Stomach (tissue), 9 donors: ENCODE measurements around the gene ATRNL1. TPM values are rescaled to one million over a fixed set of nuclear protein-coding genes. Genes with fewer than 3 reads are reported as not detected.

Source experiments
- DNase-seq, 2 donors: peaks; one replicate each; pipeline versions ENCODE4 v3.0.0 to v3.0.0-alpha.2; 2013 to 2019
- H3K27ac ChIP-seq, 5 donors: fragments of 200-600 bp in 4 of 5; sonication (generic) in 4 of 5; one replicate each; pipeline ENCODE4 v1.5.1; 2013 to 2019; ENCODE audit warnings: mild to moderate bottlenecking in 1 of 5, moderate library complexity in 1 of 5
- H3K27me3 ChIP-seq, 3 donors: fragments of 200-600 bp; sonication (generic); one replicate each; pipeline ENCODE4 v1.5.1; 2017 to 2019; ENCODE audit warnings: mixed run types in 1 of 3
- H3K36me3 ChIP-seq, 4 donors: fragments of 200-600 bp; sonication (generic); 1 replicate in 3 of 4; 2 replicates in 1 of 4; pipeline ENCODE4 v1.5.1; 2016 to 2019
- H3K4me1 ChIP-seq, 4 donors: fragments of 200-600 bp; sonication (generic); one replicate each; pipeline ENCODE4 v1.5.1; 2016 to 2019
- H3K4me3 ChIP-seq, 4 donors: fragments of 200-600 bp; sonication (generic) in 3 of 4; one replicate each; pipeline ENCODE4 v1.5.1; 2016 to 2019; ENCODE audit warnings: mild to moderate bottlenecking in 1 of 4
- H3K9me3 ChIP-seq, 4 donors: fragments of 200-600 bp; sonication (generic); one replicate each; pipeline ENCODE4 v1.5.1; 2016 to 2019
- EP300 ChIP-seq: sonication (generic); formaldehyde crosslinking; IDR thresholded peaks from one replicate; pipeline ENCODE4 v1.6.1; 2017; ENCODE audit warnings: antibody characterized with exemption
- POLR2A ChIP-seq, 4 donors: fragments of 450-650 bp; IDR thresholded peaks; one replicate each; pipeline ENCODE4 v1.6.1; 2016; ENCODE audit warnings: antibody characterized with exemption in 4 of 4, control low read depth in 2 of 4, mild to moderate bottlenecking in 1 of 4, moderate library complexity in 1 of 4
- POLR2AphosphoS5 ChIP-seq, 3 donors: sonication (generic); formaldehyde crosslinking; IDR thresholded peaks; one replicate each; pipeline ENCODE4 v1.6.1; 2016; ENCODE audit warnings: antibody characterized with exemption in 3 of 3
- WGBS, 5 donors: extraction: QIAGEN DNeasy Blood & Tissue Kit in 3 of 5; methylation state at CpG; one replicate each; pipeline versions ENCODE4 v1.1.5 to v1.1.7; 2013 to 2018; 5-methylcytosine and 5-hydroxymethylcytosine counted together
- intact Hi-C: fragments of 100-400 bp; cut with DNase I; formaldehyde crosslinking; loops from one replicate; pipeline ENCODE4 v1.15.1; 2023; ENCODE audit warnings: low total_unique reads
- polyA plus RNA-seq, 3 donors: library from polyadenylated mRNA; stranded (reverse); fragments of 200-250 nt; gene quantifications; one replicate each; pipeline ENCODE4 v1.2.3, GENCODE V29; 2013
- total RNA-seq, 5 donors: library from RNA; depleted of rRNA; stranded (reverse); fragments of >200 nt; gene quantifications; one replicate each; pipeline versions ENCODE4 v1.1.0 to v1.2.3, GENCODE V29; 2014 to 2016
- TF ChIP-seq, protein P1 (sequence below), 7 experiments: fragments of 450-650 bp in 4 of 7; fragments of 200-600 bp in 3 of 7; sonication (generic) in 3 of 7; IDR thresholded peaks; one replicate each; pipeline ENCODE4 v1.5.1; 2016 to 2019; ENCODE audit warnings: antibody characterized with exemption in 7 of 7, control low read depth in 2 of 7, mild to moderate bottlenecking in 1 of 7
- donor health status: healthy with polysubstance abuse.
- donor health status: Bipolar disorder and iron deficiency.
- donor health status: healthy.

Gene ATRNL1
- total and polyA plus RNA-seq, 8 donors, result 0.12 to 50.7 (median 0.72) TPM; not detected in 1

DNA sequence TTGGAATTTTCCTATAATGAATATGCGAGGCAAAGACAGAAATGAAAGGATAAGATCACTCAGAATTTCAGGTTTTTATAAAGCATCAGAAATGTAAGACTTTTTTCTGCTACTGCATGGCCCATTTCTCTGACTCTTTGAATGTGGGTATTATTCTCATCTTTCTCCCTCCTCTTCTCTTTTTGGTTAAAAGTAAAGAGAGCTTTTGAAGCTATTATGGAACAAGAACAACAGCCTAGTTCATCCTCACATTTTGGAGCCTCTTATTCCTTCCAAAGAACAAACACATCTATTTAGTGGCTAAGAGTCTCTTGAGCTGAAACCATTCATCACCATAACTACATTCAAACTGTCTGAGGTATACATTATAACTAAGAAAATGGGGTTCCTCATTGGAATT is 19.4 kb upstream of the ATRNL1 start:
- no peak for DNase-seq
- Histone ChIP-seq H3K4me3 (no peak overlapping the region), H3K4me1 (no peaks in the 10 kb centered on the region), H3K27ac (no peak overlapping the region), H3K27me3 (no peaks in the 10 kb centered on the region), H3K9me3 (peaks cover 0 to 12% (median 2%) of the 10 kb centered on the region in 4 donors), H3K36me3 (no peaks in the 10 kb centered on the region)
- intact Hi-C loops, result no loop called here
- WGBS, 5 donors, result 67 to 85% (median 75%) methylated on average over 1 of the region's 1 CpG
- TF ChIP-seq, protein P1, sequence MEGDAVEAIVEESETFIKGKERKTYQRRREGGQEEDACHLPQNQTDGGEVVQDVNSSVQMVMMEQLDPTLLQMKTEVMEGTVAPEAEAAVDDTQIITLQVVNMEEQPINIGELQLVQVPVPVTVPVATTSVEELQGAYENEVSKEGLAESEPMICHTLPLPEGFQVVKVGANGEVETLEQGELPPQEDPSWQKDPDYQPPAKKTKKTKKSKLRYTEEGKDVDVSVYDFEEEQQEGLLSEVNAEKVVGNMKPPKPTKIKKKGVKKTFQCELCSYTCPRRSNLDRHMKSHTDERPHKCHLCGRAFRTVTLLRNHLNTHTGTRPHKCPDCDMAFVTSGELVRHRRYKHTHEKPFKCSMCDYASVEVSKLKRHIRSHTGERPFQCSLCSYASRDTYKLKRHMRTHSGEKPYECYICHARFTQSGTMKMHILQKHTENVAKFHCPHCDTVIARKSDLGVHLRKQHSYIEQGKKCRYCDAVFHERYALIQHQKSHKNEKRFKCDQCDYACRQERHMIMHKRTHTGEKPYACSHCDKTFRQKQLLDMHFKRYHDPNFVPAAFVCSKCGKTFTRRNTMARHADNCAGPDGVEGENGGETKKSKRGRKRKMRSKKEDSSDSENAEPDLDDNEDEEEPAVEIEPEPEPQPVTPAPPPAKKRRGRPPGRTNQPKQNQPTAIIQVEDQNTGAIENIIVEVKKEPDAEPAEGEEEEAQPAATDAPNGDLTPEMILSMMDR (IDR thresholded peaks at IDR 0.05), result no peak
- TF ChIP-seq POLR2AphosphoS5 (IDR thresholded peaks at IDR 0.05) (no peak), POLR2A (IDR thresholded peaks at IDR 0.05) (no peak), EP300 (no peak)

DNA sequence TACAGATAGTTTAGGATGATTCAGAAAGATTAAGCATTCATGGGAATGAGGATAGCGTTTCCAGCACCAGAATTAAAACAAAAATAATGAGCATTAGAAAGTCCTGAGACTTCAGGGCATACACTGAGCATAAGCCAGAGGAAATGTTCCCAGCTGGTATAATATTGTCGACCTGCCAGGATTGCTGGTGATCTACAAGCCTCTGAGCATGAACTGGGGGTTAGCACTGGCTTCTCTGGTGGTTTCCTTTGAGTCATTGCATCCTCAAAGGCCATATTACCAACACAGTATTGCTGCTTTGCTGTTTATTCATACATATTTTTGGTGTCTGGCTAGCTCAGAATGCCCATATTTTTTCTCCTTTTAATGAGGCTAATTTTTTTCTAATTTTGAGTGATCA is 10.7 kb upstream of the ATRNL1 start:
- intact Hi-C loops, result no loop called here
- Histone ChIP-seq H3K36me3 (no peaks in the 10 kb centered on the region), H3K27ac (no peak overlapping the region), H3K4me3 (no peak overlapping the region), H3K27me3 (peaks cover 0 to 2% (median 0%) of the 10 kb centered on the region in 3 donors), H3K9me3 (peaks cover 0 to 15% (median 13%) of the 10 kb centered on the region in 4 donors), H3K4me1 (no peaks in the 10 kb centered on the region)
- TF ChIP-seq, protein P1 (IDR thresholded peaks at IDR 0.05), result no peak
- no peak for TF ChIP-seq POLR2A (IDR thresholded peaks at IDR 0.05)
- no peak for TF ChIP-seq POLR2AphosphoS5 (IDR thresholded peaks at IDR 0.05)
- TF ChIP-seq EP300, result no peak
- 47 to 69% (median 56%) methylated on average over 2 of the region's 2 CpGs for WGBS, 5 donors
- no peak for DNase-seq

DNA sequence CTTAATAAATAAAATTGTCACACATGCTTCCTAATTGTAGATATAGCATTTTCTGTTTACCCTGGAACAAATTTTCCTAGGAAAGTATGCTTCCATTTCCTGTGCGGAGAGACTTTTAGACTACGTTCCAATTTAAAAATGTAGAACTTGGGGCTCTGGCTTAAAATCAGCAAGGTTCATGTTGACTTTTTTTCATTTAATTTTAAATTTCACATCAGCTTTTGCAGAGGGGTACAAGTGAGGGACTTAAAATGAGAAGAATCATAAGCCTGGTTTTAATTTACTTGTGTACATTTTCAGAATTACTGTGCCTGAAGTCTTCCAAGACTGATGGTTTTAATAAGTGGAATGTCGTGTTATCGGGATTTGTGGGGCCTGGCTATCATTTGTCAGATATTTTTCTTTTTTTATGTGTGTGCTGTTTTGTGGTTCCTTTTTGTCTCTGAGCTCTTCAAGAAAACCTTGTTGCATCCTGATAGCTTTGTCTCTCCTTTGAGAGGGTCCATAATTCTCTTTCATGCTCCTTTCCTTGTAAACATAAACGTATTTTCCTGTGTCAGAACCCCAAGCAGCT is 8.8 kb upstream of the ATRNL1 start:
- 70 to 78% (median 75%) methylated on average over 5 of the region's 5 CpGs for WGBS, 5 donors
- Histone ChIP-seq H3K27ac (no peak overlapping the region), H3K4me1 (no peaks in the 10 kb centered on the region), H3K9me3 (peaks cover 0 to 9% (median 5%) of the 10 kb centered on the region in 4 donors), H3K27me3 (peaks cover 0 to 2% (median 0%) of the 10 kb centered on the region in 3 donors), H3K4me3 (no peak overlapping the region), H3K36me3 (no peaks in the 10 kb centered on the region)
- DNase-seq, result no peak
- intact Hi-C loops, result no loop called here
- TF ChIP-seq EP300, result no peak
- TF ChIP-seq, protein P1 (IDR thresholded peaks at IDR 0.05), result no peak
- no peak for TF ChIP-seq POLR2A (IDR thresholded peaks at IDR 0.05)
- no peak for TF ChIP-seq POLR2AphosphoS5 (IDR thresholded peaks at IDR 0.05)

- TF ChIP-seq, protein P1 (IDR thresholded peaks at IDR 0.05), result no peak
- TF ChIP-seq POLR2A (IDR thresholded peaks at IDR 0.05), result no peak
- TF ChIP-seq POLR2AphosphoS5 (IDR thresholded peaks at IDR 0.05), result no peak
- no peak for TF ChIP-seq EP300
- H3K4me1 ChIP-seq, result peaks cover 9 to 31% (median 20%) of the 10 kb centered on the region in 4 donors
- H3K27ac ChIP-seq, result no peak overlapping the region
- intact Hi-C loops, result no loop called here
- 74 to 81% (median 77%) methylated on average over 6 of the region's 6 CpGs for WGBS, 5 donors
- H3K36me3 ChIP-seq, result no peaks in the 10 kb centered on the region
- peaks cover 0 to 9% (median 5%) of the 10 kb centered on the region in 4 donors for H3K9me3 ChIP-seq
- no peak for DNase-seq
- no peak overlapping the region for H3K4me3 ChIP-seq
- peaks cover 8 to 53% (median 33%) of the 10 kb centered on the region in 3 donors for H3K27me3 ChIP-seq
Measured at GRCh38 chr10:115091161-115091560, 2.0 kb upstream of the ATRNL1 start.
